DOHH2 (cell line): Measurements from ENCODE around the gene RALGAPA2.

Source experiments
- H3F3A ChIP-seq: fragments of 200-600 bp; sonication (generic), shearing (Covaris generic); 2 replicates; pipeline ENCODE4 v1.6.0; 2016; ENCODE audit warnings: antibody characterized with exemption, mild to moderate bottlenecking; ENCODE audit not compliant: control insufficient read depth, insufficient read depth
- H3K27ac ChIP-seq: fragments of 200-600 bp; sonication (generic); 2 replicates; pipeline ENCODE4 v1.5.1; 2014; ENCODE audit warnings: low read depth, mild to moderate bottlenecking, low read length, moderate library complexity
- H3K27me3 ChIP-seq: fragments of 200-600 bp; sonication (generic); 2 replicates; pipeline ENCODE4 v1.6.1; 2014; ENCODE audit warnings: mild to moderate bottlenecking, low read length, mixed read lengths; ENCODE audit not compliant: control insufficient read depth
- H3K36me3 ChIP-seq: fragments of 200-600 bp; sonication (generic); 2 replicates; pipeline ENCODE4 v1.6.1; 2014; ENCODE audit warnings: mild to moderate bottlenecking, low read length, moderate library complexity, mixed read lengths; ENCODE audit not compliant: control insufficient read depth
- H3K4me1 ChIP-seq: fragments of 200-600 bp; sonication (generic); 2 replicates; pipeline ENCODE4 v1.6.1; 2014; ENCODE audit warnings: mild to moderate bottlenecking, low read length, mixed read lengths; ENCODE audit not compliant: control insufficient read depth
- H3K4me2 ChIP-seq: fragments of 200-600 bp; sonication (generic); 2 replicates; pipeline ENCODE4 v1.6.0; 2014; ENCODE audit warnings: mild to moderate bottlenecking, low read length, moderate library complexity
- H3K4me3 ChIP-seq: fragments of 200-600 bp; sonication (generic); 2 replicates; pipeline ENCODE4 v1.5.1; 2014; ENCODE audit warnings: mild to moderate bottlenecking, low read length, mixed read lengths
- H3K79me2 ChIP-seq: fragments of 200-600 bp; sonication (generic); 2 replicates; pipeline ENCODE4 v1.6.1; 2014; ENCODE audit warnings: mild to moderate bottlenecking, low read length, mixed read lengths; ENCODE audit not compliant: control insufficient read depth
- H3K9me2 ChIP-seq: fragments of 200-600 bp; sonication (generic); replicated peaks from 2 replicates; pipeline ENCODE4 v1.6.1; 2014; ENCODE audit warnings: mild to moderate bottlenecking, low read length, mixed read lengths; ENCODE audit not compliant: control insufficient read depth
- H3K9me3 ChIP-seq: fragments of 200-600 bp; sonication (generic); 2 replicates; pipeline ENCODE4 v1.6.1; 2014; ENCODE audit warnings: antibody characterized with exemption, low read length, mixed read lengths; ENCODE audit not compliant: control insufficient read depth, insufficient read depth
- H4K20me1 ChIP-seq: fragments of 200-600 bp; sonication (generic); 2 replicates; pipeline ENCODE4 v1.6.0; 2014; ENCODE audit warnings: low read depth, mild to moderate bottlenecking, antibody characterized with exemption, low read length, moderate library complexity; ENCODE audit not compliant: control insufficient read depth, insufficient read depth
- CTCF ChIP-seq: fragments of 200-600 bp; sonication (generic); IDR thresholded peaks from one replicate; pipeline ENCODE4 v1.5.1; 2014; ENCODE audit warnings: antibody characterized with exemption, mild to moderate bottlenecking, low read depth, low read length; ENCODE audit not compliant: poor library complexity, severe bottlenecking
- EZH2phosphoT487 ChIP-seq: fragments of 200-600 bp; sonication (generic); IDR thresholded peaks from 2 replicates; pipeline ENCODE4 v1.6.1; 2017; ENCODE audit warnings: borderline replicate concordance, mild to moderate bottlenecking, antibody characterized with exemption, low read length, moderate library complexity, mixed read lengths

The RALGAPA2 gene

DNA sequence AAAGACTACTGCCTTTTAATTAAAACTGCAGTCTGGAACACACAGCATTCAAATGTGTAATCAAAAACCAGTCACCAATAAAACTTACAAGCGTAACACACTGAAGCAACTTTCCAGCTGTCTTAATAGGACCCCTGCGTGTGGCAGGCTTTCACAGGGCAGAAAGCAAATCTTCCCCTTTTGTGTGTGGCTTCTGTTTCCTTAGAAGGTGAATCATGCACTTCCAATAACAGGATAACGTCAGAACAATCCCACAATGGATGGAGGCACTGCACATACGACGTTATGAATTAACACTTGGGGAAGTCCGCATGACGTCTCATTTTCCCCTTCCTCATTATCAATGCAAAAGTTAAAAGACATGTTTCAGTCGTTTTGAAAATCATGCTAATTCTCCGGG lies 299.7 kb downstream of the RALGAPA2 start:
- Histone ChIP-seq H3K4me1 (no peaks in the 10 kb centered on the region), H3K27me3 (no peaks in the 10 kb centered on the region), H3K4me2 (no peak overlapping the region), H4K20me1 (no peaks in the 10 kb centered on the region), H3K79me2 (no peaks in the 10 kb centered on the region), H3K9me3 (no peaks in the 10 kb centered on the region), H3K27ac (no peak overlapping the region), H3K4me3 (no peak overlapping the region), H3K9me2 (no peaks in the 10 kb centered on the region), H3F3A (no peaks in the 10 kb centered on the region), H3K36me3 (no peaks in the 10 kb centered on the region)
- TF ChIP-seq EZH2phosphoT487 = no peak
- TF ChIP-seq CTCF = no peak

GRCh38 chr20:20411836-20412235 lies 300.6 kb downstream of the RALGAPA2 start:
- Histone ChIP-seq H3K27ac (no peak overlapping the region), H3F3A (no peaks in the 10 kb centered on the region), H3K4me1 (no peaks in the 10 kb centered on the region), H3K4me2 (no peak overlapping the region), H3K4me3 (no peak overlapping the region), H3K27me3 (no peaks in the 10 kb centered on the region), H4K20me1 (no peaks in the 10 kb centered on the region), H3K79me2 (no peaks in the 10 kb centered on the region), H3K9me3 (no peaks in the 10 kb centered on the region), H3K36me3 (no peaks in the 10 kb centered on the region), H3K9me2 (no peaks in the 10 kb centered on the region)
- TF ChIP-seq EZH2phosphoT487 = no peak
- no peak for TF ChIP-seq CTCF

DNA sequence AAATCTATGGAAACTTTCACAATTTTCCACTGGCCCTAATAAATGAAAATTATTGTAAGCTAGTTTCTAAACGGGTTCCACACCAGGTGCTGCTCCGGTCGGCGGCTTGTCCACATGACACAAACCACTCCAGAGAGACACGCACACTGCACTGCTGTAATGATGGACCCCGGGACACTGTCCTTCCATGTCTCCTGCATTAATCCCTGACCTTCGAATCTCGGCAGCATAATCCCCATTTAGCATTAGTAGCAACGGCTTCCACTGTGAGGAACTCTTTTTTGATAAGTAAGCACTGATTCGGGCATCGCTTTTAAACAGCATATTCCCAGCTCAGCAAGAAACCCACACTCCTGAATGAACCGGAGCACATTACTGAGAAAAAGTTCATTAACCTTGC lies 301.0 kb downstream of the RALGAPA2 start:
- H3K9me3 ChIP-seq = no peaks in the 10 kb centered on the region
- no peaks in the 10 kb centered on the region for H3K79me2 ChIP-seq
- H3F3A ChIP-seq = no peaks in the 10 kb centered on the region
- H3K27me3 ChIP-seq = no peaks in the 10 kb centered on the region
- TF ChIP-seq EZH2phosphoT487 = no peak
- TF ChIP-seq CTCF = no peak
- no peaks in the 10 kb centered on the region for H3K36me3 ChIP-seq
- no peak overlapping the region for H3K4me2 ChIP-seq
- H3K4me3 ChIP-seq = no peak overlapping the region
- no peak overlapping the region for H3K27ac ChIP-seq
- H3K4me1 ChIP-seq = no peaks in the 10 kb centered on the region
- H3K9me2 ChIP-seq = no peaks in the 10 kb centered on the region
- H4K20me1 ChIP-seq = no peaks in the 10 kb centered on the region

DNA sequence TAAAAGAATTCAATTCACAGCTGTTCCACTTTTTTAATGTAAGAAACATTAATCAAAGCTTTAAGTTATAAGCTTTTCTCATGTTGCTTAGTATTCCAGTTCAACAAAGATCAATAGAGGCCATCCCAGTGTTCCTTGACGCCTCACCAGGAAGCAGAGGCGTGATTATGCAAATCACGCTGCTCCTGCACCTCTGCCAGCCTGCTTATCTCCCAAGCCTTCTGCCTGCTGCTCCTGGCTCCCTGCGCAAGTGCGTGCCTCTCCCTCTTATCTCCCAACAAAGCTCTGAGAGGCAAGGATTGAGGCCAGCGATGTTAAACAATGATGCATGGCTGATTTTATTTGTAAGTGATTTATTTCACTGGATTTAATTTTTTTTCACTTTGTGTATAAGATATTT lies 301.8 kb downstream of the RALGAPA2 start:
- Histone ChIP-seq H3K4me3 (no peak overlapping the region), H3K79me2 (no peaks in the 10 kb centered on the region), H3K27ac (no peak overlapping the region), H3F3A (no peaks in the 10 kb centered on the region), H4K20me1 (no peaks in the 10 kb centered on the region), H3K4me1 (no peaks in the 10 kb centered on the region), H3K4me2 (no peak overlapping the region), H3K36me3 (no peaks in the 10 kb centered on the region), H3K9me3 (no peaks in the 10 kb centered on the region), H3K9me2 (no peaks in the 10 kb centered on the region), H3K27me3 (no peaks in the 10 kb centered on the region)
- no peak for TF ChIP-seq CTCF
- no peak for TF ChIP-seq EZH2phosphoT487
